ENCODE data around the gene TNS3. TPM values are rescaled to one million over a fixed set of nuclear protein-coding genes. Genes with fewer than 3 reads are reported as not detected.

Gene TNS3
- polyA plus RNA-seq, 3 donors, result 5.2 to 30.3 (median 7.9) TPM

- H3K4me1 Mint-ChIP-seq, result no peaks in the 10 kb centered on the region
- 100% methylated on average over 1 of the region's 7 CpGs for WGBS (ENCODE audit: insufficient coverage)
- H3K27ac Mint-ChIP-seq, result peak overlapping the region in 1 of 7 donors; percentile 37
- DNase-seq, result no peak
- Histone ChIP-seq H3K27ac (ENCODE audit: low read depth in 1 of 2, low read length in 2 of 2) (no peak overlapping the region), H3K27me3 (ENCODE audit: control insufficient read depth in 2 of 2, insufficient read depth in 2 of 2, low read length in 2 of 2) (no peaks in the 10 kb centered on the region), H2AFZ (ENCODE audit: insufficient read depth, low read depth, low read length, poor library complexity, severe bottlenecking) (no peak overlapping the region), H3K36me3 (replicated peaks in 1 of 2; ENCODE audit: control insufficient read depth in 1 of 2, insufficient read depth in 2 of 2, low read length in 2 of 2) (peaks cover 60 to 93% of the 10 kb centered on the region in 2 donors), H3K4me2 (replicated peaks; ENCODE audit: extremely low read depth, low read length, poor library complexity, severe bottlenecking) (no peak overlapping the region), H3K9me3 (replicated peaks in 1 of 2; ENCODE audit: control insufficient read depth in 1 of 2, insufficient read depth in 1 of 2, low read length in 2 of 2) (no peaks in the 10 kb centered on the region), H3K4me1 (ENCODE audit: control insufficient read depth in 1 of 2, insufficient read depth in 2 of 2, low read length in 2 of 2) (no peaks in the 10 kb centered on the region), H3K79me2 (ENCODE audit: insufficient read depth, low read length) (peaks cover 28% of the 10 kb centered on the region), H4K20me1 (ENCODE audit: insufficient read depth, low read length) (peaks cover 92% of the 10 kb centered on the region), H3K9ac (ENCODE audit: insufficient read depth, low read length, poor library complexity, severe bottlenecking) (no peak overlapping the region), H3K4me3 (replicated peaks in 1 of 3; ENCODE audit: low read depth in 2 of 3, low read length in 3 of 3) (no peak overlapping the region)
- no peak for TF ChIP-seq CTCF (IDR thresholded peaks at IDR 0.05)
- no peaks in the 10 kb centered on the region for H3K27me3 Mint-ChIP-seq (ENCODE audit: low read depth in 3 of 3)
- H3K4me3 Mint-ChIP-seq, result no peak overlapping the region
- H3K36me3 Mint-ChIP-seq, result peaks cover 57 to 60% of the 10 kb centered on the region in 2 donors
- H3K9me3 Mint-ChIP-seq, result no peaks in the 10 kb centered on the region
- intact Hi-C loops (cut with micrococcal nuclease), result no loop called here
These were observed 215.7 kb downstream of the TNS3 start for GRCh38 chr7:47366211-47366610.

- Histone ChIP-seq H3K4me1 (ENCODE audit: control insufficient read depth in 1 of 2, insufficient read depth in 2 of 2, low read length in 2 of 2) (no peaks in the 10 kb centered on the region), H3K4me3 (replicated peaks in 1 of 3; ENCODE audit: low read depth in 2 of 3, low read length in 3 of 3) (no peak overlapping the region), H3K9me3 (replicated peaks in 1 of 2; ENCODE audit: control insufficient read depth in 1 of 2, insufficient read depth in 1 of 2, low read length in 2 of 2) (no peaks in the 10 kb centered on the region), H3K4me2 (replicated peaks; ENCODE audit: extremely low read depth, low read length, poor library complexity, severe bottlenecking) (no peak overlapping the region), H3K27ac (ENCODE audit: low read depth in 1 of 2, low read length in 2 of 2) (no peak overlapping the region), H3K27me3 (ENCODE audit: control insufficient read depth in 2 of 2, insufficient read depth in 2 of 2, low read length in 2 of 2) (no peaks in the 10 kb centered on the region), H3K36me3 (replicated peaks in 1 of 2; ENCODE audit: control insufficient read depth in 1 of 2, insufficient read depth in 2 of 2, low read length in 2 of 2) (peaks cover 56 to 89% of the 10 kb centered on the region in 2 donors), H4K20me1 (ENCODE audit: insufficient read depth, low read length) (peaks cover 96% of the 10 kb centered on the region), H3K79me2 (ENCODE audit: insufficient read depth, low read length) (peaks cover 49% of the 10 kb centered on the region), H2AFZ (ENCODE audit: insufficient read depth, low read depth, low read length, poor library complexity, severe bottlenecking) (no peak overlapping the region), H3K9ac (ENCODE audit: insufficient read depth, low read length, poor library complexity, severe bottlenecking) (no peak overlapping the region)
- no peak overlapping the region for H3K27ac Mint-ChIP-seq
- intact Hi-C loops (cut with micrococcal nuclease), result no loop called here
- 100% methylated on average over 1 of the region's 1 CpG for WGBS (ENCODE audit: insufficient coverage)
- H3K4me3 Mint-ChIP-seq, result no peak overlapping the region
- no peak for TF ChIP-seq CTCF (IDR thresholded peaks at IDR 0.05)
- H3K4me1 Mint-ChIP-seq, result no peaks in the 10 kb centered on the region
- H3K9me3 Mint-ChIP-seq, result no peaks in the 10 kb centered on the region
- peaks cover 34 to 47% of the 10 kb centered on the region in 2 donors for H3K36me3 Mint-ChIP-seq
- H3K27me3 Mint-ChIP-seq (ENCODE audit: low read depth in 3 of 3), result no peaks in the 10 kb centered on the region
- DNase-seq, result no peak
These were observed 218.9 kb downstream of the TNS3 start for GRCh38 chr7:47362984-47363383.

Data from CD14-positive monocyte (primary cell).